ENCODE measurements around the gene SRP68. TPM values are rescaled to one million over a fixed set of nuclear protein-coding genes. Genes with fewer than 3 reads are reported as not detected.

Gene SRP68
- total RNA-seq, 1 donor from 2014 or later, result 31.7 TPM

GRCh38 chr17:76019833-76020467 lies 52.4 kb downstream of the SRP68 start:
- no peak overlapping the region for H3K4me3 Mint-ChIP-seq
- Histone ChIP-seq H3K9me3 (ENCODE audit: low read depth) (no peaks in the 10 kb centered on the region), H3K27me3 (no peaks in the 10 kb centered on the region), H3K79me2 (ENCODE audit: low read depth) (no peaks in the 10 kb centered on the region), H3K4me3 (no peak overlapping the region), H3K4me1 (no peaks in the 10 kb centered on the region), H2AFZ (replicated peaks) (no peak overlapping the region), H3K4me2 (no peak overlapping the region), H3K27ac (no peak overlapping the region), H3K9ac (no peak overlapping the region), H3K36me3 (no peaks in the 10 kb centered on the region), H4K20me1 (ENCODE audit: low read depth) (no peaks in the 10 kb centered on the region), H3F3A (ENCODE audit: low read depth) (no peaks in the 10 kb centered on the region)
- H3K4me1 Mint-ChIP-seq, result peaks cover 8% of the 10 kb centered on the region
- DNase-seq (ENCODE audit: low spot score), result no peak
- no peak overlapping the region for H3K27ac Mint-ChIP-seq
- TF ChIP-seq EZH2 (IDR thresholded peaks at IDR 0.05) (no peak), CTCF (IDR thresholded peaks at IDR 0.05) (no peak), EZH2phosphoT487 (IDR thresholded peaks at IDR 0.05) (no peak)
- H3K9me3 Mint-ChIP-seq, result no peaks in the 10 kb centered on the region
- no peaks in the 10 kb centered on the region for H3K27me3 Mint-ChIP-seq (ENCODE audit: insufficient read depth, low read depth)
- no peaks in the 10 kb centered on the region for H3K36me3 Mint-ChIP-seq

- DNase-seq (ENCODE audit: low spot score), result no peak
- Histone ChIP-seq H3K27me3 (no peaks in the 10 kb centered on the region), H3K4me1 (no peaks in the 10 kb centered on the region), H3K27ac (no peak overlapping the region), H3K36me3 (no peaks in the 10 kb centered on the region), H3K4me3 (no peak overlapping the region), H3K4me2 (no peak overlapping the region), H3K9ac (no peak overlapping the region), H3F3A (ENCODE audit: low read depth) (no peaks in the 10 kb centered on the region), H3K9me3 (ENCODE audit: low read depth) (no peaks in the 10 kb centered on the region), H3K79me2 (ENCODE audit: low read depth) (no peaks in the 10 kb centered on the region), H4K20me1 (ENCODE audit: low read depth) (no peaks in the 10 kb centered on the region), H2AFZ (replicated peaks) (no peak overlapping the region)
- H3K4me3 Mint-ChIP-seq, result no peak overlapping the region
- TF ChIP-seq EZH2phosphoT487 (IDR thresholded peaks at IDR 0.05) (no peak), EZH2 (IDR thresholded peaks at IDR 0.05) (no peak), CTCF (IDR thresholded peaks at IDR 0.05) (no peak)
- no peak overlapping the region for H3K27ac Mint-ChIP-seq
- H3K4me1 Mint-ChIP-seq, result peaks cover 10% of the 10 kb centered on the region
- H3K36me3 Mint-ChIP-seq, result no peaks in the 10 kb centered on the region
- H3K27me3 Mint-ChIP-seq (ENCODE audit: insufficient read depth, low read depth), result peaks cover 2% of the 10 kb centered on the region
- no peaks in the 10 kb centered on the region for H3K9me3 Mint-ChIP-seq
These were observed 53.5 kb downstream of the SRP68 start for GRCh38 chr17:76018801-76019200.

GRCh38 chr17:76018340-76018680 lies 54.0 kb downstream of the SRP68 start:
- no peaks in the 10 kb centered on the region for H3F3A ChIP-seq (ENCODE audit: low read depth)
- no peak for DNase-seq (ENCODE audit: low spot score)
- no peaks in the 10 kb centered on the region for H3K27me3 ChIP-seq
- no peak overlapping the region for H3K9ac ChIP-seq
- H3K27ac Mint-ChIP-seq, result no peak overlapping the region
- no peak overlapping the region for H3K27ac ChIP-seq
- H2AFZ ChIP-seq (replicated peaks), result no peak overlapping the region
- no peaks in the 10 kb centered on the region for H3K79me2 ChIP-seq (ENCODE audit: low read depth)
- H3K4me3 Mint-ChIP-seq, result no peak overlapping the region
- peaks cover 2% of the 10 kb centered on the region for H3K27me3 Mint-ChIP-seq (ENCODE audit: insufficient read depth, low read depth)
- no peak overlapping the region for H3K4me3 ChIP-seq
- H4K20me1 ChIP-seq (ENCODE audit: low read depth), result no peaks in the 10 kb centered on the region
- no peak overlapping the region for H3K4me2 ChIP-seq
- H3K9me3 Mint-ChIP-seq, result no peaks in the 10 kb centered on the region
- H3K36me3 ChIP-seq, result no peaks in the 10 kb centered on the region
- peaks cover 15% of the 10 kb centered on the region for H3K4me1 Mint-ChIP-seq
- H3K36me3 Mint-ChIP-seq, result no peaks in the 10 kb centered on the region
- H3K4me1 ChIP-seq, result no peaks in the 10 kb centered on the region
- TF ChIP-seq EZH2 (IDR thresholded peaks at IDR 0.05) (no peak), EZH2phosphoT487 (IDR thresholded peaks at IDR 0.05) (no peak), CTCF (IDR thresholded peaks at IDR 0.05) (no peak)
- no peaks in the 10 kb centered on the region for H3K9me3 ChIP-seq (ENCODE audit: low read depth)

Measured in neural progenitor cell (in vitro differentiated cells).